A673 (cell line): ENCODE results near the gene MYO3A.

Source experiments
- EZH2 ChIP-seq: fragments of 200-600 bp; sonication (generic); IDR thresholded peaks from 2 replicates; pipeline ENCODE4 v1.6.1; 2017; ENCODE audit warnings: borderline replicate concordance, low read depth, mild to moderate bottlenecking, mixed read lengths, antibody characterized with exemption, low read length; ENCODE audit not compliant: poor library complexity, severe bottlenecking
- TF ChIP-seq, protein P1 (sequence below): fragments of 300-800, 200-600 bp; sonication (generic); conservative IDR thresholded peaks from 2 replicates; pipeline ENCODE4 v1.5.1; 2017; ENCODE audit warnings: low read depth, mild to moderate bottlenecking, antibody characterized with exemption, low read length, moderate library complexity, mixed read lengths

DNA sequence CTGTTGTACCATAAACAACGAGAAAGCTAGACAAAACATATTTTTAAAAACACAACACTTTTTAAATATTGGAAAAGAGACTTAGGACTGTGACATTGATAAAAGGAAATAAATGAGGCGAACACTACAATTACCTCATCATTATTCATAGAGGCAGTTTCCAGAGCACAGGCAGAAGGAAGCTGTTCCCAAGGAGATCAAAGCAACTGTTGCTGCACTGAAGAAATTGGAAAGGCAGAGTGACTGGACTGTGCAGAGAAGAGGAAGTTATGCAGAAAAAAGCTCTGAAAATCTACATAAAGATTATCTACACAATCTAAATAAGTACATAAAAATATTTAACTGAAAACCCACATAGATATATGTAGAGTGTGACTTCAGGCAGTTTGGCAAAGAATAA is 32.8 kb downstream of the MYO3A start:
- TF ChIP-seq, protein P1, sequence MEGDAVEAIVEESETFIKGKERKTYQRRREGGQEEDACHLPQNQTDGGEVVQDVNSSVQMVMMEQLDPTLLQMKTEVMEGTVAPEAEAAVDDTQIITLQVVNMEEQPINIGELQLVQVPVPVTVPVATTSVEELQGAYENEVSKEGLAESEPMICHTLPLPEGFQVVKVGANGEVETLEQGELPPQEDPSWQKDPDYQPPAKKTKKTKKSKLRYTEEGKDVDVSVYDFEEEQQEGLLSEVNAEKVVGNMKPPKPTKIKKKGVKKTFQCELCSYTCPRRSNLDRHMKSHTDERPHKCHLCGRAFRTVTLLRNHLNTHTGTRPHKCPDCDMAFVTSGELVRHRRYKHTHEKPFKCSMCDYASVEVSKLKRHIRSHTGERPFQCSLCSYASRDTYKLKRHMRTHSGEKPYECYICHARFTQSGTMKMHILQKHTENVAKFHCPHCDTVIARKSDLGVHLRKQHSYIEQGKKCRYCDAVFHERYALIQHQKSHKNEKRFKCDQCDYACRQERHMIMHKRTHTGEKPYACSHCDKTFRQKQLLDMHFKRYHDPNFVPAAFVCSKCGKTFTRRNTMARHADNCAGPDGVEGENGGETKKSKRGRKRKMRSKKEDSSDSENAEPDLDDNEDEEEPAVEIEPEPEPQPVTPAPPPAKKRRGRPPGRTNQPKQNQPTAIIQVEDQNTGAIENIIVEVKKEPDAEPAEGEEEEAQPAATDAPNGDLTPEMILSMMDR, result no peak
- TF ChIP-seq EZH2, result no peak
